NCI-H748 treated with DMSO at 0.1 percent for 48 hours (cell line): ENCODE results near the gene ELOA2.
"Not testable (repeated sequence)": the region's sequence is repeated elsewhere in the genome, so short reads cannot be mapped to it uniquely, and the experiment has no call there.

Source experiments
- DNase-seq: peaks from one replicate; lab custom pipeline; 2025; lab: John Stamatoyannopoulos, UW

ELOA2 gene

GRCh38 chr18:47022821-47023220 lies 12.6 kb downstream of the ELOA2 start:
- not testable (repeated sequence) for DNase-seq

- DNase-seq = not testable (repeated sequence)
Observed at GRCh38 chr18:47020757-47021156, 14.7 kb downstream of the ELOA2 start.

GRCh38 chr18:47019870-47020269 lies 15.6 kb downstream of the ELOA2 start:
- DNase-seq = not testable (repeated sequence)
